DMS153 treated with DMSO at 0.1 percent for 48 hours (cell line): Measurements from ENCODE around the gene NUP62CL.
A peak's percentile ranks its signal among the peaks of the same experiment; 100 is the strongest.
"Not testable (repeated sequence)": the region's sequence is repeated elsewhere in the genome, so short reads cannot be mapped to it uniquely, and the experiment has no call there.

Experiments
- DNase-seq: peaks from one replicate; lab custom pipeline; 2025; ENCODE audit not compliant: unreplicated experiment; lab: John Stamatoyannopoulos, UW

Gene NUP62CL, protein sequence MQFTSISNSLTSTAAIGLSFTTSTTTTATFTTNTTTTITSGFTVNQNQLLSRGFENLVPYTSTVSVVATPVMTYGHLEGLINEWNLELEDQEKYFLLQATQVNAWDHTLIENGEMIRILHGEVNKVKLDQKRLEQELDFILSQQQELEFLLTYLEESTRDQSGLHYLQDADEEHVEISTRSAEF

DNA sequence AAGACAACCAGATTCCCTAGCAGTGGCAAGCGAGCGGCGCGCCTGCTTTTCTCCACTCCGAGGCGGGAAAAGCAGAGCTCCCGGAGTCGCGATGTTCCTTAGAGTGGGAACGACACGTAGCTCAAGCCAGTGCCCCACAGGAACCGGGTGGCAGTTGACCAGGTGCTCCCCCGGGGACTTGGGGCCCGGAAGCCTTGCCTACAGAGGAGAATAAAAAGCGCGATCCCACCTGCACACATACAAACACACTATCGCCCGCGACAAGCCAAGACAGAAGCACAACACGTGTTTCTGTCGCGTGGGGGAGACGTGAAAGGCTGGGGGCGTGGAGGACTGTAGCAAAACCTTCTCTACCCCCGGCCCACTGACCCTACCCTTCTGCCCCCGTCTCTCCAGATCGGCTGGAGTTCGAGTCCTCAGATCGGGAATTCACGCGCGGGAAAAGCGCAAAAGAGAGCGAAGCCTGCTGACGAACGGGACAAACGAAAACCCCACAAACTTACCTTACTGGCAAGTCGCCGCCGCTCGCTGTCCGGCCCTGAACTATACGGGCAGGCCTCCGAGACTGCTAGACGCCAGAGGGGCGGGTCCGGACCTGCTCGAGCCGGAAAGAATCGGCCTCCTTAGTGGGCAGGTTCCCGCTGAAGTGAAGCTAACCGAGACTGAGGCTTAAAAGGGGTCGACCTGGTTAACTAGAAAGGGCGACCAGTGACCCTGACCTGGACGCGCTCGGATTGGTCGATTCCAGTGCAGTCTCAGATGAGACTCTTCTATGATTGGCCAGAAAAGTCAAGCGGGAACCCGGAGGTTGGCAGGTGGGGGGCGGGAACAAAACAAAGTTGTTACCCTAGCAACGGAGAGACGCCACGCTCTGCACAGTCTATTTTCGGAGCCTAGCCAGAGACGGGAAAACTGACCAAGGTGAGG lies at the start of gene NUP62CL, which contains the start of gene DNAAF6:
NUP62CL (minus strand) TSS at position 664 of the 927 bp plus-strand sequence. CDS start 31,287 bp downstream, outside the sequence.
DNAAF6 (plus strand) TSS at position 842 of the 927 bp plus-strand sequence. CDS start 6,265 bp downstream, outside the sequence.
- DNase-seq = peak; percentile 43

DNA sequence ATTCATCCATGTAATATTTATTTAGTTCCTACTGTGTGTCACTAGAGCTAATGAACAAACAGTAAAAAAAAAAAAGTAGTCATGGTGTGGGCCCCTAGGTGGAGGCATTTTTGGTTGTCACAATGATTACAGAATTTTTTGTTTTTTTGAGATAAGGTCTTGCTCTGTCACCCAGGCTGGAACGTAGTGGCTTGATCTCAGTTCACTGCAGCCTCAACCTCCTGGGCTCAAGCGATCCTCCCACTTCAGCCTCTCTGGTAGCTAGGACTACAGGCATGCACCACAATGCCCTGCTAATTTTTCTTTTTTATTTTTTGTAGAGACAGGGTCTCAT lies 22.2 kb upstream of the NUP62CL start:
- no peak for DNase-seq

DNA sequence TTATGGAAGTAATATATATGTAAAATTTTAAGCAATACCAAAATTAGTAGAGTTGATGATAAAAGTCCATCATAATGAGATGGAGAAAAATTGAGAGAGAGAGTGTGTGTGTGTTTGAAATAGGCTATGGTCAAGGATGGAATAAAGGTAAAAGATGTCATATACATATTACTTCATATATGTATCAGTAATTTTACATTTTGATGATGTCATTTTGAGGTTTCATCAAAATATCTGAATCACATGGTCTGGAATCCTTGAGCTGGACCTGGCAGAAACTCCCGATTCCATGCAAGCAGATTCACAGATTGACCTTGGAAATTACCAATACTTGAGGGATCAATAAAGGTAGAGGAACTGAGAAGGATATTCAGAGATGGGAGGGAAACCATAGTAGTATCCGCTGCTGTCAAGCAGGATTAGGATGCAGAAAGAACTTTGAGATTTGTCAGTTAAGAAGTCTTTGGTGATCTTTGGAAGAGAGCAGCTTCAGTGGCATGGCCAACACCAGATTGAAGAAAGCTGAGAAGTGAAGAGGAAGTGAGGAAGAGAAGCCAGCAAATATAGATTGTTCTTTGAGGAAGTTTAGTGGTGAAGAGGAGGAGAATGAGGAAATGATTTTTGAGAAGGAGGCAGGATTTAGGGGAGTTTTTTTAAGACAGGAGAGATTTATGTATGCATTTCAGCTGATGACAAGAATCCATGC lies 21.7 kb upstream of the NUP62CL start:
- DNase-seq = no peak

DNA sequence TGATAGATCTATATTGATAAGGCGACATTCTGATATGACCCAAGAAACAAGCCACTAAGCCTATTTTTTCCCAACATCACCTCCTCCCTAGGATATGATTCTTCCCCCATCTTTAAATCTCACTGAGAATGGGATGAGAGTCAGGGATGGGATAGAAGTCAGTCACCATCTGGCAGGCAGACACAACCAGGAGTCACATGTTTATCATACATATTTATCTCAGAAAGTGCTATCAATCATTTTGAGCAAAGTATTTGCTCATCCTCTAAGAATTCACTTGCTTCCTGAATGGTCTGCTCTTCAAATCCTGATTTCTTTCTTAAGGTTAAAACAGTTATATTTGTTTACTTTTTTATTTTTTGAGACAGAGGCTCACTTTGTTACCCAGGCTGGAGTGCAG lies 20.5 kb upstream of the NUP62CL start:
- no peak for DNase-seq

DNA sequence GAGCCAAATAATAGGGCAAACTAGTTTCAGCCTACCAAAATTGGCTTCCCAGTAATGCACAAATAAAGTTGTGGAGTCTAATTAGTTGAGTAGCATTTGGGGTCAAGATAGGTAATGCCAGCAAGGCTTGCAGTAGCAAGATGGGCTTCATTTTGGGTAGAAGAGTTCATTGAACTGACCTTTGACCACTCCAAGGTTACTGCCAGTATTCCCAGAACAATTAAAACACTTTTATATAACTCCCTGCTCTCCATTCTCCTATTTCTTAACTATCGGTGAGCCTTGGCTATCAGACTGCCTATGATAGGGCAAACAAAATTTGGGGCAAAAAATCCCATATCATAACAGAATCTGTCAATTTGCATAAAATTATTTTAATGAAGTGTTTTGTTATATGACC lies 7.2 kb upstream of the NUP62CL start:
- no peak for DNase-seq

DNA sequence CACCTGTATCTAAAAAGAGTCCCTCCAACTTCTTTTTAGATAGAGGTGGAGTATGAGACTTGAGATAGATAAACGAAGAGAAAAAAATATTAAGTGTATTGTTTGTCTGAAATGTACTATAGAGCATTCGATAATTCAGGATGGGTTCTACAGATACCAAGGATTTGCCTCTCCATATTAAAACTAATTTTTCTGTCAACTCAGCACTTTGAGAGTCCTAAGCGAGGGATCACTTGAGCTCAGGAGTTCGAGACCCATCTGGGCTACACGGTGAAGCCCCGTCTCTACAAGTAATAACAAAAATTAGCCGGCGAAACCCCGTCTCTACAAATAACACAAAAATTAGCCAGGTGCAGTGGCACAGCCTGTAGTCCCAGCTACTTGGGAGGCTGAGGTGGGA lies 1.7 kb upstream of the NUP62CL start:
- DNase-seq = no peak

DNA sequence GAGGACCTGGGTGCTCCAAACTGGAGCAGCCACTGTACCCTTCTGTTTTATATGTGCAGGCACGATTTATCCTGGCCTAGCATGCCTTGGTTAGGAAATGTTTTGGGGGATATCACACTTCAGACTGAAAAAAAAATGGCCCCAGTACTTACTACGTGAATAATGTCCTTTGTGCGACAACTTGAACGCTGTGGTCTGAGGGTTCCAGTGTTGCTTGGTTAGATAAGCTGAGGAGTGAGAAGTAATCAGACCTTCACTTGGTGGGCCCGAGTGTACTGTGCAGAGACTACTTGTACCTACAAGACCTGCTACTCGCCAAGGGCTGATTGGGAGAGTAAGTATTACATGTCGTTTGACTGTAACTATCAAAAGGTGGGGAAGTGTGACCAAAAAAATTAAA lies 856 bp upstream of the NUP62CL start:
- DNase-seq = no peak

DNA sequence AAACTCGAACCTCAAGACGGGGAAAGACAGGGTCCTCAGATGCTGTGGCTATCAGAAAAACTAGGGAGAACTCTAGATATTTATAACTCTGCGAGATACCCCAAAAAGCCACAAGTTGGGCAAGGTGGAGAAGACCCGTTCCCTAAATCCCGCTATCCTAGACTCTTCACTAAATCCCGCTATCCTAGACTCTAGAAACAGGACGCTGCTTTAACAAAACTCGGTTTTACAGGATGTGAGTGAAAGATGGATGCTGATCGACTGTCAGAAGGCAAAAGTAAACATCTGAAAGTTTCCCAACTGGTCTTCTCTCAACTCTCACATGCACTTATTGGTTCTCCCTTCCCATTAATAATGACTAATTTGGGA lies 448 bp upstream of the NUP62CL start:
- no peak for DNase-seq

DNA sequence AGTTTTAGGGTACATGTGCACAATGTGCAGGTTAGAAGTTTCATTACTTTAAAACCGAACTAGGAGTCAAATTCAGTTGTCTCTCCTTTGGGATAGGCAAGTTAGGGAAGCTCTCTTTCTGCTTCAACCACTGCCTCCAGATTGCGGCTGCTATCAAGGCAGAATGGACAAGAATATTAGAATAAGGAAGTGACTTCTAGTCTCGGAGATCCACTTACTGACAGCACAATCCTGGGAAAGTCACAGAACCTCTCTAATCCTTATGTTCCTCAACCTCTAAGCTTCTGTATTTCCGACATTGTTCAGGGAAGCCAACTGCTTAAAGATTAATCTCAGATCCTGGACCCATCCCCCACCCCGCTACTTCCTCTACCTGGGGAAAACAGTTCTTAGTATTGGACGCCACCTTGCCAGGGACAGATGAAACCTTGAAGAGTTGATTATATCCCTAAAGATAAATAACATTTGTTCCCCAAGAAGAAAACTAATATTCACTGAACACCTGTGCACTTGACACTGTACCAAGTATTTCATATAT lies 2.1 kb downstream of the NUP62CL start:
- no peak for DNase-seq

DNA sequence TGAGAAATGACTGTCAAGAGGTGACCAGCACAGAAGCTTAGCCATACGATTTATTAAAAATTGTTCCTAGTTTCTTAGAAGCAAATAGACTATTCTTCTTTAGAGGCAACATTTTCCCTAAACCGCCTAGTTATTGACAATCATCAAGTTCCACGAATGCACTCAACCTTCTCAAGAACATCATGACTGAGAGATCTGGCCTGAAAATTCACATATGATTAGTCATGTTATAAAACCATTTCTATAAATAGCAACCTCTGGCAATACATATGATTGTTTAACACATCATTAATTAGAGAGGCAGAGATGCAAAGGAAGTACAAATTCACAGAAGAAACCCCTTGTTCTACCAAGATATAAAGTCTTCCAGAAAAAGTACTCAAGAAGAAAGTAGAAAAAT lies 6.7 kb downstream of the NUP62CL start:
- no peak for DNase-seq

DNA sequence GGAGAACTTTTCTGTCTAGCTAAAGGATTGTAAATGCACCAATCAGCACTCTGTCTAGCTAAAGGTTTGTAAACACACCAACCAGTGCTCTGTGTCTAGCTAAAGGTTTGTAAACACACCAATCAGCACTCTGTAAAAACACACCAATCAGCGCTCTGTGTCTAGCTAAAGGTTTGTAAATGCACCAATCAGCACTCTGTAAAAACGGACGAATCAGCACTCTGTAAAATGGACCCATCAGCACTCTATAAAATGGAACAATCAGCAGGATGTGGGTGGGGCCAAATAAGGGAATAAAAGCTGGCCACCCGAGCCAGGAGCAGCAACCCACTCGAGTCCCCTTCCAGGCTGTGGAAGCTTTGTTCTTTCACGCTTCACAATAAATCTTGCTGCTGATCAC lies 8.2 kb downstream of the NUP62CL start:
- not testable (repeated sequence) for DNase-seq

DNA sequence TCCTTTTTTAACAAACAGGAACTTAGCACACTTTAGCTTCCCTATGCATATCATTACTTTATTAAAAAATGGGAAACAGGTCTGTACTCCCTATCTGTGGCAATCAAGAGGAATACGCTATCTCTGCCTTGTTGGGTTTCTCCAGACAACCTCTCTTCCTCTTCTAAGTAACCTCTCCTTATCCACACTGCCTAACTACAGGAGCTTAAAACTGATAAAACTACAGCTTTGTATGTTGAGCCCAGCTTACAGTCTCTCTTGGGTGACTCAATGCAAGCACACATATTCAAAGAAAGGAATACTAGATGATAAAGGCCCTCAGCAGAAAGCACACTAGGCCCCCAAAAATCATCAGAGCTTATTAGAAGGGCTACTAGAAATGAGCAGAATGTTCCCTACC lies 8.9 kb downstream of the NUP62CL start:
- no peak for DNase-seq

DNA sequence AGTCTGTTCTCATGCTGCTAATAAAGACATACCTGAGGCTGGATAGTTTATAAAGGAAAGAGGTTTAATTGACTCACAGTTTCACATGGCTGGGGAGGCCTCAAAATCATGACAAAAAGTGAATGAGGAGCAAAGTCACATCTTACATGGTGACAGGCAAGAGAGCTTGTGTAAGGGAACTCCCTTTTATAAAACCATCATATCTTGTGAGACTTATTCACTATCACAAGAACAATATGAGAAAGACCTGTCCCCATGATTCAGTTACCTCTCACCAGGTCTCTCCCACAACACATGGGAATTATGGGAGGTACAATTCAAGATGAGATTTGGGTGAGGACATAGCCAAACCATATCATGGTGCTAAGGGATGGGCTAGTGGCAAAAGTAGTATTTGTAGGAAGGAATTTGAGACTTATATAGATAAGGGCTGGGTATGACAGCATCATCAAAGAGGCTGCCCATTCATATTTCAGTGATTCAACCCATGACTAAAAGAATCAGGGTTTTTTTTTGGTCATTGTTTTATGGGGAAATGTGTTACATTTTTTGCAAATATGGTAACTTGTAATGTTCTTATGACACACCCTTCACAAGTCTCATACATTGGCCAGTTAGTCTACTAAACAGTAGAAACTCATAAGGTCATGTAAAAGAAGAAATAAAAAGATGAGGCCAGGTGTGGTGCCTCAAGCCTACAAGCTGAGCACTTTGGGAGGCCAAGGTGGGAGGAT lies 34.7 kb downstream of the NUP62CL start:
- no peak for DNase-seq

DNA sequence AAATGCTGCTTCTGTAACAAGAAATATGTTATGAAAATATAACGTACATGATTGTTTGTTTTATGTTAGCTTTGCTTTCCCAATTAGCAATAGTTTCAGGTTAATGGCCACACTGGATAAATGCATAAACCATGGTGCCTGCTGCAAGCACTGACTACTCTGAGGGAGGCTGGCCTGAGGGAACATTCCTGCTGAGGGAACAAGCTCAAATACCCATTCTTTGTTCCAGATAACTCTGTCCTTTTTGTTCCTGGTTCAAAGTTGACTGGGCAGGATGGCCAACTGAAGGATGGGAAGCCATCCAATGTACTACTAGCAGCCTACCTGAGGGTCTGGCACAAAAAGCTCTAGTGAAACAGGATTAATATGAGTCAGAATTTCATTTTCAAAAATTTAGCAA lies 37.5 kb downstream of the NUP62CL start:
- DNase-seq = no peak

DNA sequence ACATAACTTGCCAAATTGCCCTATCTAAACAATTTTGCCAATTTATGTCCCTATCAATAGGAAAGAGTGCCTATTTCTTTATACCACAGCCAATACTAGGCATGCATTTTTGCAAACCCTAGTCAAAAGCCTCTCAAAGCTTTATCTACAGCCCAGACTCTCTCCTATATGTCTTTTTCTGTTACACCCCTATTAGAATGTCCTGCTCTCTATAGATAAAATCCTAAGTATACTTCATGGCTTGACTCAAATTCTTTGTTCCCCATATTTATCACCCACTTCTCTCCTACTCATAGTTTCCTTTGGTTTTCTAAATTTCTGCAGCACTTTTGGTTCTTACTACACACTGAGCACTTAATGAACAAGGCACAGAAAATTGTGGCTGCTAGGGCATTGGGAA lies 38.0 kb downstream of the NUP62CL start:
- DNase-seq = no peak

DNA sequence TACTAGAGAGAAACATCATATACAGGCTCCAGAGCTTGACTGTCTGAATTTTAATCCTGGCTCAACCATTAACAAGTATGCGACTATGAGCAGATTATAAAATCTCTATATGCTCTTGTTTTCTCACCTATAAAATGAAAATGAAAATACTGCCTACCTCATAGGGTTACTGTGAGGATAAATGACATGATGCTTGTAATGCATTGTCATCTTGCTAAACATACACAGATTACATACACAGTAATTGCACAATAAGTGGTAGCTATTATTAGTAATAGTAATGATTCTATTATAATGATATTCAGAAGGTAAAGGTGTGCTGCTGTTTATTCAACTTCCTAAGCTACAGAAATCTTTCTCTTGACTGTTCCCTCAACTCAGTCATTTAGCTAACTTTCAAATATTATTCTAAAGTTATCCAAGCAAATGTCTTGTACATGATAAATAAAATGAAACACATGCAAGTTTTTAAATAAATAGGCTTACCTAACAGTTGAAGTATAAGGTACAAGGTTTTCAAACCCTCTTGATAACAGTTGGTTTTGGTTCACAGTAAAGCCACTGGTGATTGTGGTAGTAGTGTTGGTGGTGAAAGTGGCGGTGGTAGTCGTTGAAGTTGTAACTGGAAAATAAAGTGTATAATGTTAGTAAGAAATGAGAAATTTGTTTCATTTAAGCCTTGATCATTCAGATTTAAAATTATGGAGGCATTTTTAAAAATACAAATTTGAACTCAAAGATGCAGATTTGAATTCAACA lies 38.9 kb downstream of the NUP62CL start:
- DNase-seq = no peak

DNA sequence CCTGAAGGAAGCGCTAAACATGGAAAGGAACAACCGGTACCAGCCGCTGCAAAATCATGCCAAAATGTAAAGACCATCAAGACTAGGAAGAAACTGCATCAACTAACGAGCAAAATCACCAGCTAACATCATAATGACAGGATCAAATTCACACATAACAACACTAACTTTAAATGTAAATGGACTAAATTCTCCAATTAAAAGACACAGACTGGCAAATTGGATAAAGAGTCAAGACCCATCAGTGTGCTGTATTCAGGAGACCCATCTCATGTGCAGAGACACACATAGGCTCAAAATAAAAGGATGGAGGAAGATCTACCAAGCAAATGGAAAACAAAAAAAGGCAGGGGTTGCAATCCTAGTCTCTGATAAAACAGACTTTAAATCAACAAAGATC lies 48.6 kb downstream of the NUP62CL start:
- DNase-seq = not testable (repeated sequence)

DNA sequence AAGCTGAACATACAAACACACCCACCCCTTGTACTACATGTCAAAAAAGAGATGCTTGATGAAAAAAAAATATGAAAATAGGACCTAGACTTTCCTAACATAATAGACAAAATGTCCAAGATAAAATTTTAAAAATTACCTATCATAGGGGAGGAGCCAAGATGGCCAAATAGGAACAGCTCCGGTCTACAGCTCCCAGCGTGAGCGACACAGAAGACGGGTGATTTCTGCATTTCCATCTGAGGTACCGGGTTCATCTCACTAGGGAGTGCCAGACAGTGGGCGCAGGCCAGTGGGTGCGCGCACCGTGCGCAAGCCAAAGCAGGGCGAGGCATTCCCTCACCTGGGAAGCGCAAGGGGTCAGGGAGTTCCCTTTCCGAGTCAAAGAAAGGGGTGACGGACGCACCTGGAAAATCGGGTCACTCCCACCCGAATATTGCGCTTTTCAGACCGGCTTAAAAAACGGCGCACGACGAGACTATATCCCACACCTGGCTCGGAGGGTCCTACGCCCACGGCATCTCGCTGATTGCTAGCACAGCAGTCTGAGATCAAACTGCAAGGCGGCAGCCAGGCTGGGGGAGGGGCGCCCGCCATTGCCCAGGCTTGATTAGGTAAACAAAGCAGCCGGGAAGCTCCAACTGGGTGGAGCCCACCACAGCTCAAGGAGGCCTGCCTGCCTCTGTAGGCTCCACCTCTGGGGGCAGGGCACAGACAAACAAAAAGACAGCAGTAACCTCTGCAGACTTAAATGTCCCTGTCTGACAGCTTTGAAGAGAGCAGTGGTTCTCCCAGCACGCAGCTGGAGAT lies 50.4 kb downstream of the NUP62CL start:
- not testable (repeated sequence) for DNase-seq
